Fibroblast of peridontal ligament (primary cell): ENCODE measurements around the gene IL20RA.

Experiments used
- DNase-seq: peaks from one replicate; pipeline ENCODE4 v3.0.0-alpha.2; 2010; ENCODE audit errors: extremely low read depth

The IL20RA gene

DNA sequence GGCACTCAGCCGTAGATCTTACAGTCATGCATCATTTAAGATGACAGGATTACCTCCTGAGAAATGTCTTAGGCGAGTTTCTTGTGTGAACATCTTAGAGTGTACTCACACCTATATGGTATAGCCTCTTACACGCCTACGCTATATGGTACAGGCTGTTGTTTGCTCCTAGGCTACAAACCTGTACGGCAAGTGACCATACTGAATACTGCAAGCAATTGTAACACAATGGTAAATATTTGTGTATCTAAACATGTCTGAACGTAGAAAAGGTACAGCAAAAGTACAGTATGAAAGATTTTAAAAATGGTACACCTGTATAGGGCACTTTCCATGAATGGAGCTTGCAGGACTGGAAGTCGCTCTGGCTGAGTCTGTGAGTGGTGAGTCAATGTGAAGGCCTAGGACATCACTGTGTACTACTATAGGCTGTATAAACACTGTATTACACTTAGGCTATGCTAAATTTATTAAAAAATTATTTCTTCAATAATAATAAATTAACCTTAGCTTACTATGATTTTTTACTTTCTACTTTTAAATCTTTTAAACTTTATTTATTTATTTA is 541 bp upstream of the IL20RA start:
- DNase-seq, result peak; percentile 2

DNA sequence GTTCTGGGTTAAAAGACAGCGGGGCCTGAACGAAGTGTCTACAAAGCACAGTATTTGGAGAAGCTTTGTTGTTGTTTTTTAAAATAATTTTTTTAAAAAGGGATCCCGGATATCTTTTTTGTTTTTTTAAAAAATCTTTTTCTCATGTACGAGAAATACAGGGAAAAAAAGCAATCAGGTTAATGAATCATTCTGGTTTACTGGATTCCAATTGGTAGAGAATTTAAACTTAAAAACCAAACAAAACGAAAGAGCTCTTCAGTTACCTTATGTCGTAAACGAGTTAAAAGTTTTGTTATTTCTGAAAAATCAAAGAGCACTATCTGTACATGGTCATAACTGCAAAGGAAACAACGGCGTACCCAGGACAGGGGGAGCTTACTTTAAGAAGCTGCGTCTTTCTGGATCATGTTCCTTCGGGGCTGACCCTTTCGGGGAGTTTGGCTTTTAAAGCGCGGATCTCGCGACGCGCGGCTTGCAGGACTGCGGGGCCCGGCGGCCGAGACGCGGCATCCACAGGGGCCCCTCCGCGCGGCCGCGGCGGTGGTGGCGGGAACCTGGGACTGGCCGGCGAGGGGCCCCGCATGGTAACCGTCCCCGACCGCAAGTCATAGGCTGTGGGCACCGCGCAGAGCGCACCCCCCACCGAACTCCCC is 927 bp downstream of the IL20RA start:
- DNase-seq, result peak; percentile 57

DNA sequence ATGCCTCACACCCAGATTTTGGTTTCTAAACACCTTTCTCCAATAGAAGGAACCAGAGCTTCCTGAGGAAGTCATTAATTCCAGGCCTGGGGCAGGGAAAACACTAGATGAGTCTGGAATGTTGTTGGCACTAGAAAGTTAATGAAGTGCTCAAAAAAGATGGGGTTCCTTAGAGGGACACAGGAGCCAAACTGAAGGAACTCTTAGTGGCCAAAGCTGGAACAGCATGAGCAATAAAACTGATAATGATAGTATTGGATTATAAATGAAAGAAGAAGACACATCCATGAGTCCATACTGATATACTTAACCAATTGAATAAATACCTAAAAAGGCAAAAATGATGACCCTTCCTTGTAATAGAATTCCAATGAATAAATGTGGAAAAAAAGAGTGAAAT is 4.4 kb downstream of the IL20RA start:
- DNase-seq, result no peak

DNA sequence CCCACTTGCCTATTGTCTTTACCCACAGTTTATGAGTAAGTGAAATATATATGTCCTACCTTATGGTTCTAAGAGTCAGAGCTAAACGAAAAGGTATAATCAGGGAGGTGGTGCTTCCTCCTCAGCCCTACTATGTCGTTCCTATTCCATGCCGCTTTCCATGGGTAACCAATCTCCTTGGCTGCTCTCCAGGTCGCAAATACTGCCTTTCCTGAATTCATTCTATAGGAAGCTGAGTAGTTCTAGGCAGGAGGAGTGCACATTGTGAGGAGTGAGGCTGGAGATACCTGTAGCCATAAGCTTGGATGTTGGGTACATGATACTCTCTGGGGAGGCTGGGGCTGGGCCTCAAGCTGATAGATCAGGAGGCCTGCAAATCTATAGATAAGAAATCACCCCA is 5.8 kb downstream of the IL20RA start:
- DNase-seq, result no peak

DNA sequence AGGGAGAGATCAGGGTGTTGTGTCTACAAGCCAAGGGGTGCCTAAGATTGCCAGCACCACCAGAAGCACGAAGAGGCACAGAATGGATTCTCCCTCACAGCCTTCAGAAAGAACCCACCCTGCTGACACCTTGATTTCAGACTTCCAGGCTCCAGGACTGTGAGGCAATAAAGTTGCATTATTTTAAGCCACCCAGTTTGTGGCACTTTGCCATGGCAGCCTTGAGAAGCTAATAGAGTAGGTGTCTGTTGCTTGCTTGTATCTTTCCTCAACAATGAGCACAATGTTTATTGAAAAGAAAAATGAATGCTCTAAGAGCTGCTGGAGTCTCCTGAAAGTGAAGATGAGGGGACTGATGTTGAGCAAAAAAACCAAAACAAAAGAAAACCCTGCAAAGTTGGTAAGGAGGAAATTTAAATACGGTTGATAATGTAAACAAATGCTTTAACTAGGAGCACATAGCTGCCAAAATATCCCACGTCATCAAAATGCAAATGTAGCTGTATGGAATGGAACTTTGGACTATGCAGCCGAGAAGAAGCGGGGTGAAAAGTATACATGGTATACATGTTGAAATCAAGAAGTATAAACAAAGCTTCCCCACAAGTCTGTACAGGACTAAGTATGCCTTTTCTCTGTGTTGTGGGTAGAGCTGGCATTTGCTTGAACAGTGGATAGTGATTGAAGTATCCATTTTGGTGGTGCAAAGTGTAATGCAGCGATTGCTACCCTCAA is 8.0 kb downstream of the IL20RA start:
- no peak for DNase-seq

DNA sequence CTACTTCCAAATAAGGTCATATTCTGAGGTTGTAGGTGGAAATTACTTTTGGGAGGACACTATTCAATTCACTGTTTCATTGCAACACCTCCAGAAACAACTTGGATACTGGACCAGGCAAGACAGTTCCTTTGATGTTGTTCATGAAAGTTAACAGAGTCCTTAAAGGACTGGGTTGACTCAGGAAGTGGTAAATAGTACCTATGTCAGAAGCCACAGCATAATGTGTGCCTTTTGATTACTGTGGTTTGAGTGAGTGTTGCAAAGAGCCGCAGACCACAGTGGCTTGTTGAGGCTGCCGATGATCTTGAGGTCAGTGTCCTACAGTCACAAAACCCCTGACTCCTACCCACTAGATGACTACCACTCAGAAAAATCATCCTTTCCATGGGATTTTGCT is 10.9 kb downstream of the IL20RA start:
- no peak for DNase-seq

DNA sequence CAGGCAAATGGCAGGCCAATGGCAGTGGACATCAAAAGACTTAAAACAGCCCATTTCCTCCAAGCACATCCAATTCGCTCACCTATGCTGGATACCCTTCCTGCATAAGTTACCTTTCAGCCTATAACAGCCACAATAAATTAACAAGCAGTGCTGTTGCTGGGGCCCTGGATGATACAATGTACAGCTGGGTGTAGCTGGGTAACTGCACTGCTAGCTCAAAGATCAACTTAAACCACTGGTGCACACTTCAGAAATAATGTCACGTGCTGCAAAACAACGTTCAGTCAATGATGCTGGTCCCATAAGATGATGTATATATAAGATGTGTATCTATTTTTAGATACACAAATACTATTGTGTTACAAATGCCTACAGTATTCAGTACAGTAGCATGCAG is 13.6 kb downstream of the IL20RA start:
- no peak for DNase-seq

DNA sequence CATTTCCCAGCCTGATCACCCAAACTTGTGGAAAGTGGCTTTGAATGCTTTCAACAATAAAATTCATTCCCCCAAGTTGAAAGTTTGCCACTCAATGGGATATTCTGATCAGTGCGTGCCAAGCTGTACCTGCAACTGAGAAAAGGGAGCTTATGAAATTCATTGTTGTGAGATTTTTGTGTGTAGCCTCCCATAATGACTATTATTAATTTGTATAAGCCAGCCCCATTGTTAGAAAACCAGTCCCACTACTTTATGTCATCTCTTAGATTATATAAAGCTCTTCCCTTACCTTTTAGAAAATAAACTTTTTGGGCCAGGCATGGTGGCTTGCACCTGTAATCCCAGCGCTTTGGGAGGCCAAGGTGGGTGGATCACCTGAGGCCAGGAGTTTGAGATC is 15.9 kb downstream of the IL20RA start:
- DNase-seq, result no peak

DNA sequence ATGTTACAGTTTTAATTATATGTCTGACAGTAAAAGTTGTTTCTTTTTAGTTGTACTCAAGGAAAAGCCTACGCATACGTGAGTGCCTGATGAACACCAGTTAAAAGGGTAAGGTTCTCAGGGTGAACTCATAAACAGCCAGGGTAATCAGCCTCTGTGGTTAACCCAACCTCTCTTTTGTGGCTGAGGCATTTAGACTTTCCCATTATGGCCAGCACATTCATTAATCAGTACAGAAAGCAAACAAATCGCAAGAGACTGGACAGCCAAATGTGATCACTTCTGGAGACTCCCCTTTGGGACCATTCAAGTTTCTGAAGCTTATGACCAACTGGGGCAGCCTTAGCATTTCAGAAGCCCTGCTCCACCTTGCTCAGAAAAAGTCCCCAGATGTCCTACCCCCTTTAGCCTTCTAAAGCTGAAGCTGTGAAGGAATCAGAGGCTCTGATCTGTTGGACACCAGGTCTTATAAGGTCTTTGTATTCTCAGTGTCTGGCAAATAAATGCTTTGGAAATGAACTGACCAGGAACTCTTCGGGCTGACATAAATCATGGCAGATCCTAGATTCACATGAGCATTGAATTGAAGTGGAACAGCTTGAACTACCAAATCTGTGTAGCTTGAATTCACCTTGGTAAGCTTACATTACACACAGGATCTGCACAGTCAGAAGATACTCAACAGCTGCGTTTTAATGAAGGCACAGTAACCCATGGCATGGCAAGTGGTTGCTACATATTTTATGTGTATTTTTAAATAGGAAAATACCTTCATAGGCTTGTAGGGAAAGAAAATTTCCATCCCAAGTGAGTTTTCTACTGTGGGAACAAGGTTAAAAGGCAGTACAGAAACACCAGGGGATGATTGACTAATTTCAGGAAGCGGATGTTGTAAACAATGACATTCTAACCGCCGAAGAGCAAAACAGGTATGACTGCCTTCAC is 18.7 kb downstream of the IL20RA start:
- DNase-seq, result no peak

DNA sequence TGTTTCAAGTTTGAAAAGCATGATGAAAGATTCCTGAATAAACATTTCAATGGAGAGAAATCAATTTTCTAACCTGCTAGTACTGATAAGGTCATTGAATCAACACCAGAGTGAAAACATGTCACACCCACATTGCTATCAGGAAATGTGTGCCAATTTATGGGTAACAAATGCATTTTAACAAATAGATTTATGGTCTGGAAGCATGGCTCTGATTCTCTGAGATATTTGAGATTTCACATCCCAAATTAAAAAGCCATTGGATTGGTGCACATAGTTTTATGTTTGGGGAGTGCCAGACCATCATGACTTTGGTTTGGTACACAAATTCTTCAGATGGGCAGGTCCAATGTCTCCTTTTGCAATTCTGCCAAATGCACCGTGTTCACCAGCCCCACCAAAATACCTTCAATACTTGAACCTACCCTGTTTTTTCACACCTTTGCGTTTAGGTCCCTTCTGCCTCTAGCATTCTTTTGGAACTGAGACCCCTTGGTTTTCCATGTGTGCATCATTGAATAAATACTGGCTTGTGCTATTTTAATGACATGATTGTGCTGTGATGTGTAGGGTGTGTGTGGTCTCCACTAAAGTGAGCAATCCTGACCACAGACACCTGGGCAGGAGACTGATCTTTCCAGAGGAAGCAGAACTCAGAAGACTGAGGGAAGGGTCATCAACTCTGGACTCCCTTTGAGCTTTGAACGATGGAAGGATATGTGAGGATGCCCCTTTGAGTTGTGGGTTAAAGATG is 20.4 kb downstream of the IL20RA start:
- DNase-seq, result no peak

DNA sequence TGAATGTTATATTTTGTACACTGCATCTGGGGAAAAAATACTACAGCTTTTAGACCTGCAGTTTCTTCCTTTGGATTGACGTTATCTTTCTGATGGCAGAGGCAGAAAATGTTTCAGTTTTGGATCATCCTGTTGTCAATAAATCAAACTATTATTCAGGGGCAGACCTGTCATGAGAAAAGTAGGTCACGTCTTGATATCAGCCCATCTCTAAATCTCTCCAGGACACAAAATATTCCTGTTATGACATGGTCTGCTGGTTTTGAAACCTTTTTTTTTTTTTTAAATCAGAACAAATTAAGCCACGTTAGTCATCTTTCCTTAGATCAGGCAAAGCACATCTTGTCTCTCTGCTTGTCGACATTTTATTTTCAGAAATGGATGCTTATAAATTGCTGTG is 24.0 kb downstream of the IL20RA start:
- no peak for DNase-seq

DNA sequence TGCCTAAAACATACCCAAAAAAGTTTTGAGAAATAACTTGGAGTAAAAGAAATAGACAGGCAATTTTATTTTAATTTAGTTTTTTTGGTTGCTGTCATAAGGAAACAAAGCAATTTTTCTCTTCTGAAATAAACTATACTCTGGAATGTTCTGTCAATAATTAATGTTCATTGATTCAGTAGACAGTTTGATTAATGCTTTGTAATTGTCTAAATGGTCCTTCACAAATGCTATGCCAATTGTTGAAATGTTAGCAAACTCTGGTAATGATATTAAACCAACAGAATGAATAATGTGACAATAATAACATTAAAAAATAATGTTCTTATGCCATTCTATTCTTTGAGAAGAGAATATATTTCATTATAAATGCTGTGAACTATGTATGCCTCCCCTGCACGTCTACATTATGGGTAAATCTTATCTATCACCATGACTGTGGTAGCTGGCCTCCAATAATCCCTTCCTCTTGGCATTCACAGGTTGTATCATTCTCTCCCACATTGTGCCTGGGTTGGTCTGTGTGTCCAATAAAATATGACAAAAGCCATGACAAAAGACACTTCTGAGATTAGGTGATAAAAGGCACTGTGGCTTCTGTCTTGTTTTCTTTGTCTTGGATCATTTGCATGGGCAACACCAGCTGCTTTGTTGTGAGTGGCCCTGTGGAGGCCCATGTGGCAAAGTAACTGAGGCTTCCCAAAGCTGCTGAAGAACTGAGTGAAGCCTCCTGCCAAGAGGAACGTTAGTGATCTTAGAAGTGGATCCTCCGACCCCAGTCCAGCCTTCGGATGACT is 25.1 kb downstream of the IL20RA start:
- DNase-seq, result no peak

DNA sequence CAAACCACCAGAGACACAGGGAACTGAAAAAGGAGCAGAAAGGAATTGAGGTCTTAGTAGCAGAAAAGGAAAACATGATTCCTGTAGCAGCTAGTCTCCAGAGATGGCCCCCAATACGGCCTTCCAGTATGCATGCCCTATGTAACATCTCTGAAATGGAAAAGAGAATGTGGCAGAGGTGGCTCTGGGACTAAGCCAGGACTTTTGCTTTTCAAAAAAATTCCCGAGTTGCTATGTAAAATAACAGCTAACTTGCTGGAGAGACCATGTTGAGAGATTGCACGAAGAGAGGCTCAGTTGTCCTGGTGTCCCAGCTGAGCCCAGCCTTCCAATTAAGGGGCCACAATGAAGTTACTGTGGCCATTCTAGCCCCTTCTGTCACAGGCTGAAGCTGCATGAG is 27.7 kb downstream of the IL20RA start:
- no peak for DNase-seq

DNA sequence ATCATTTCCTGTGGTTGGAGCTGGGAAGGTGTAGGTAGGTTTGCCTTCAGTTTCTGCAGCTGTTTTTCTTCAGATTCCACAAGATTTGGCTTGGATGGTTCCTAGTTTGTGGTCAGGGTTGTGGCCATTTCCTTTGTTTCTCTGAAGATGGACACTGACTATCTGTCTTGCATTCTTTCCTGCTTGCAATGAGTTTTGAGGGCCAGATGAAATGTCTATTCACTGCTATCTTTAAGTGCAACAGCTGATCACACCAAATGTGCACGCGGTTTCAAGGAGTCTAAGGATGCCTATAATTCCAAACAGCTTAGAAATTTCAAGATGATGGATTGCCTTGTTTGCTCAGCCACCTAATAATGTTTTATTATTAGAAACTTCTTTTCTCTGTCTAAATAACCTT is 28.4 kb downstream of the IL20RA start:
- no peak for DNase-seq

DNA sequence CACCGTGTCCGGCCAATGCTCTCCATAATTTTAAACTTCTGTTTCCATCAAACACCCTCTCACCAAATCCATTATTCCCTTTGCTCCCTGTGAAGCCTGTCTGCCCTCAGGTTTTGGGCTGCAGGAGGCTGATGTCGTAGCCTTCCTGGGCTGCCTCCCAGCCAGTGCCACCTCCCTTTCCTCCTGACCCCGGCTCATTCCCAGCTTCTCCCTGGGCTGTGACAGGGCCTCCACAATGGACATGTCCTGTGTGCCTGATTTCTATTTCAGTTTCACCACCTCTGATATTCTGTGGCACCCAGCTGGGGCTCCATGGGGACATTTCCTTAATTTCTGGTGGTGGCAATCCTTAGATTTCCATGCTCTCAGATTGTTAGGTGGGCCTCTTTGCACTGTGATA is 28.8 kb downstream of the IL20RA start:
- DNase-seq, result no peak

DNA sequence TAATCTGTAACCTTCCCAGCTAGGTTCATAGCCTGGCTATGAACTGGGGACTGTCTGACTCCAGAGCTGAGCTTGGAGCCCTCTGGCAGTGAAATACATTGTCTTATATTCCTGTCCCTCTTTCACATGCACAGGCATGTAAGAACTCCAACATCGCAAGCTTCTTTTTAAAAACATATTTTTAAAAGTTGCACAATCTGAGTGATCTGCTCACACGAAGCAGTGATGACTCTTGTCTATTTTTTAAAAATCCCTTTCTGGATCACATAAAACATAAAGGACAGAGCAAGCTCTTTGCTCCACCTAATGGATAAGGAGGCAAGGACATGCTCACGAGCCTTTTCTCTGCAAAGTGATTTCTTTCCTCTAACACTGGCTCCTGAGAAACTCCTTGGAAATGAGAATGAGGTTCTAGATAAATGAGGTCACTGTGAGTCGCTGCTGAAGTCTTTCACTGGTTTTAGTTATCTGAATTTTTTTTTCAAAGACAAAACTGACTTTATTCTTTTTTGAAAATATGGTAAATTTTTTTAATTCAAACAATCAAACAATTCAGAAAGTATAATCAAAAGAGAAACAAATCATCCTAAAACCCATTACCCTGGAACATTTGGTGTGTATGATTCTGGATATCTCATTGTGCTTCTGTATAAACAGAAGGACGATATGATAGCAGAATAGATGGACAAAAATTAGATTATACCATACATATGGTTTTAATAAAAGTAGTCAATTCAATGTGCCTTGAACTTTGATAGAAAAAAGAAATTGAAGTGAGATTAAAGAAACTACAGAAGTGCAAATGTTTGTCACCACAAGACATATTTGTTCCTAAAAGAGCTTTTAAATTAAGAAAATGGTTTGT is 30.8 kb downstream of the IL20RA start:
- DNase-seq, result peak; percentile 78

DNA sequence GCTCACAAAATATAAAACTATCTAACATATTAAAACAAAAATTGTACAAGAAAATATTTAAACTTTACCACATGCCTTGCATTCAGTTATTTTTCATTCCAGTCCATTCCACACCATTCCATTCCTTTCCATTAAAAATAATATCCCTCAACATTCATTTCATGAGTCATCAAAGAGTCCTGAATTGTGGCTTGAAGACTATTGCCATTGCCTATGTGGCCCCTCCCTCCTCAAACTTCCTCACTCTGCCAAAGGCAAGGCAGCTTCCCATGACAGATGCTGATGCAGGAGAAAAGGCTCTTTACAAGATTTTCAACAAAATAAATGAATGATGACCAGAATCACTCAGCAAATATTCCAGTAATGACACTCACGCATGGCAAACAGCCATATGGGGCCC is 31.7 kb downstream of the IL20RA start:
- DNase-seq, result peak; percentile 40

DNA sequence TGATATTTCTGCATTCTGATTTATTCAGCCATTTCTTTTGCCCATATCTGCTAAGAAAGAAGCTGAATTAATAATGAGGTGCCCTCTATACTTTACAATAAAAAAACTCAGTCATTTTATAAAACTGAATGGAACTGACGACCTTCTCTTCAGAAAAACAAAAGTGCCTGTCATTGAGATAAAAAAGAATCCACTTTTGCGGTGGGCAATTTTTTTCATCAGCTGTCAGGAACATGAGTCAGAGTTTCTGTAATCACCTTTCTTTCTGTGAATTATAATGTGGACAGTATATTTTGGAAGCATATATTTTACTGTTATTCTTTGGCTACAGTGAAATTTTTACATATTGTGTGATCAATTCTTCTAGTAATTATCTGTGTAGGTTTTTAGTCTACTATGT is 33.4 kb downstream of the IL20RA start:
- no peak for DNase-seq

DNA sequence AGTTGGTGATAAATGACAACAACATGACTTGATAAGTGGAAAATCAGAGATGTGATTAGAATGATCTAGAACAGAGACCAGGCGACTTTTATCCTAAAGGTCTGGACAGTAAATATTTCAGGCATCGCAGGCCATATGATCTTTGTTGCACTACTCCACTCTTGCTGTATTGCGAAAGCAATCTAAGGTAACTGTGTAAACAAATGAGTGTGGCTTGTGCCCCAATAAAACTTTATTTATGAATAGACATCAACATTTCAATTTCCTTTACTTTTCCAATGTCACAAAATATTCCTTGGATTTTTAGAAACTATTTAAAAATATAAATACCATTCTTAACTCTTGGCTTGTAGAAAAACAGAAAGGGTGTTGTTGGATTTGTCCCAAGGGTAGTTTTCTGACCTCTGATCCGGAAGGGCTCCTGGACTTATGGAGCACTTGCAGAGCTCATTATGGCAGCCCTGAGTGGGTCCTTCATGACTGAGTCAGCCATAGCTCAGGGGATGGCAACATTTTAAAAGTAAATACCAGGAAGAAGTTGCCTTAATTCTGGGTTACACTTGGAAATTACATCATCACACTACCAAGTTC is 34.5 kb downstream of the IL20RA start:
- no peak for DNase-seq
